Stimulated activated CD8-positive, alpha-beta memory T cell treated with anti-CD3 and anti-CD28 coated beads, Interleukin-7, amount 100 ng/mL, for 24 hours (primary cell): ENCODE results near the gene SYNGAP1.

Experiments used
- DNase-seq: peaks from one replicate; pipeline ENCODE4 v3.0.0-alpha.2; 2020; ENCODE audit warnings: low read depth

Gene SYNGAP1

GRCh38 chr6:33404884-33405283 lies 15.0 kb upstream of the SYNGAP1 start:
- no peak for DNase-seq

GRCh38 chr6:33405386-33405940 lies 14.4 kb upstream of the SYNGAP1 start:
- no peak for DNase-seq

GRCh38 chr6:33406126-33406525 lies 13.7 kb upstream of the SYNGAP1 start:
- no peak for DNase-seq

- no peak for DNase-seq
These were observed 12.6 kb upstream of the SYNGAP1 start for GRCh38 chr6:33407132-33407718.

- DNase-seq: peak; percentile 96
These were observed 9.7 kb upstream of the SYNGAP1 start for GRCh38 chr6:33410050-33410710.

- no peak for DNase-seq
These were observed 8.9 kb upstream of the SYNGAP1 start, which contains the start of gene PHF1 for GRCh38 chr6:33410711-33411631. Gene PHF1, plus strand, starts transcription at chr6:33411014. Its CDS starts 1,250 bp downstream, at chr6:33412264.

- no peak for DNase-seq
These were observed 8.2 kb upstream of the SYNGAP1 start for GRCh38 chr6:33411632-33412005.

- DNase-seq: no peak
These were observed 7.5 kb upstream of the SYNGAP1 start for GRCh38 chr6:33412140-33413009.

- no peak for DNase-seq
These were observed 6.4 kb upstream of the SYNGAP1 start for GRCh38 chr6:33413241-33414120.

GRCh38 chr6:33414592-33415271 lies 5.1 kb upstream of the SYNGAP1 start:
- DNase-seq: no peak

- DNase-seq: no peak
These were observed 4.0 kb upstream of the SYNGAP1 start for GRCh38 chr6:33415831-33416230.

- DNase-seq: no peak
These were observed 3.3 kb upstream of the SYNGAP1 start for GRCh38 chr6:33416386-33417127.

GRCh38 chr6:33417128-33417902 lies 2.5 kb upstream of the SYNGAP1 start:
- DNase-seq: no peak

GRCh38 chr6:33417903-33418689 lies 1.8 kb upstream of the SYNGAP1 start, which contains the start of gene CUTA:
Gene CUTA, minus strand, starts transcription at chr6:33418107. Its CDS starts 107 bp downstream, at chr6:33418000.
- DNase-seq: peak; percentile 94

GRCh38 chr6:33418690-33419291 lies 1.1 kb upstream of the SYNGAP1 start:
- DNase-seq: no peak

- DNase-seq: no peak
These were observed 852 bp downstream of the SYNGAP1 start for GRCh38 chr6:33420491-33421343.
